Astrocyte of the cerebellum (primary cell): ENCODE measurements around the gene EBF3.

Source experiments
- DNase-seq: peaks from one replicate; pipeline ENCODE4 v3.0.0-alpha.2; 2011; ENCODE audit warnings: low read depth
- H3K4me3 ChIP-seq: 2 replicates; pipeline ENCODE4 v1.5.1; 2011; ENCODE audit warnings: mild to moderate bottlenecking, low read depth, low read length, moderate library complexity
- in situ Hi-C: cut with HindIII; loops from 2 replicates; pipeline ENCODE4 v1.10.0; 2017; ENCODE audit warnings: low sequenced_read_pairs
- TF ChIP-seq, protein P1 (sequence below): IDR thresholded peaks from 2 replicates; pipeline ENCODE4 v1.5.1; 2012; ENCODE audit warnings: low read length, low read depth, moderate library complexity, mild to moderate bottlenecking; ENCODE audit errors: missing control alignments

Gene EBF3

DNA sequence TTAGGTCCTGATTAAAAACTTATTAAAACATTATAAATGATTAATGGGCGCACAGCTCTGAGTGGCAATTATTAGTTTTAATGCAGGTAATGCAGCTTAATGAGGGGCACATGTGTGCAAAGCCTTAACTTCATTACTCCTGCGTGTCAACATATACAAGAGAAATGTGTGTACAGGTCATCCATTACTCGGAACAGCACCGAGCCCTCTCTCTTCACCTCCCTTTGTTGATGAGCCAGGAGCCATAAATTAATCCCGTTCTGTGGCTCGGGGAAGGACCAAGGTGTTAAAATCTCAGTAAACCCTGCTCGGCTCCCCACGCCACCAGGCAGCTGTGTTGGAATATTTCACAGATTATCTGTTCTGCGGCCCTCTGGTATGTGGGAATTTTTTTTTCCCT lies 77.8 kb downstream of the EBF3 start:
- DNase-seq = no peak
- TF ChIP-seq, protein P1, sequence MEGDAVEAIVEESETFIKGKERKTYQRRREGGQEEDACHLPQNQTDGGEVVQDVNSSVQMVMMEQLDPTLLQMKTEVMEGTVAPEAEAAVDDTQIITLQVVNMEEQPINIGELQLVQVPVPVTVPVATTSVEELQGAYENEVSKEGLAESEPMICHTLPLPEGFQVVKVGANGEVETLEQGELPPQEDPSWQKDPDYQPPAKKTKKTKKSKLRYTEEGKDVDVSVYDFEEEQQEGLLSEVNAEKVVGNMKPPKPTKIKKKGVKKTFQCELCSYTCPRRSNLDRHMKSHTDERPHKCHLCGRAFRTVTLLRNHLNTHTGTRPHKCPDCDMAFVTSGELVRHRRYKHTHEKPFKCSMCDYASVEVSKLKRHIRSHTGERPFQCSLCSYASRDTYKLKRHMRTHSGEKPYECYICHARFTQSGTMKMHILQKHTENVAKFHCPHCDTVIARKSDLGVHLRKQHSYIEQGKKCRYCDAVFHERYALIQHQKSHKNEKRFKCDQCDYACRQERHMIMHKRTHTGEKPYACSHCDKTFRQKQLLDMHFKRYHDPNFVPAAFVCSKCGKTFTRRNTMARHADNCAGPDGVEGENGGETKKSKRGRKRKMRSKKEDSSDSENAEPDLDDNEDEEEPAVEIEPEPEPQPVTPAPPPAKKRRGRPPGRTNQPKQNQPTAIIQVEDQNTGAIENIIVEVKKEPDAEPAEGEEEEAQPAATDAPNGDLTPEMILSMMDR = no peak
- in situ Hi-C loops = no loop called here
- no peak overlapping the region for H3K4me3 ChIP-seq

GRCh38 chr10:129885526-129885925 lies 78.5 kb downstream of the EBF3 start:
- no peak overlapping the region for H3K4me3 ChIP-seq
- no peak for DNase-seq
- in situ Hi-C loops = no loop called here
- TF ChIP-seq, protein P1 = no peak

DNA sequence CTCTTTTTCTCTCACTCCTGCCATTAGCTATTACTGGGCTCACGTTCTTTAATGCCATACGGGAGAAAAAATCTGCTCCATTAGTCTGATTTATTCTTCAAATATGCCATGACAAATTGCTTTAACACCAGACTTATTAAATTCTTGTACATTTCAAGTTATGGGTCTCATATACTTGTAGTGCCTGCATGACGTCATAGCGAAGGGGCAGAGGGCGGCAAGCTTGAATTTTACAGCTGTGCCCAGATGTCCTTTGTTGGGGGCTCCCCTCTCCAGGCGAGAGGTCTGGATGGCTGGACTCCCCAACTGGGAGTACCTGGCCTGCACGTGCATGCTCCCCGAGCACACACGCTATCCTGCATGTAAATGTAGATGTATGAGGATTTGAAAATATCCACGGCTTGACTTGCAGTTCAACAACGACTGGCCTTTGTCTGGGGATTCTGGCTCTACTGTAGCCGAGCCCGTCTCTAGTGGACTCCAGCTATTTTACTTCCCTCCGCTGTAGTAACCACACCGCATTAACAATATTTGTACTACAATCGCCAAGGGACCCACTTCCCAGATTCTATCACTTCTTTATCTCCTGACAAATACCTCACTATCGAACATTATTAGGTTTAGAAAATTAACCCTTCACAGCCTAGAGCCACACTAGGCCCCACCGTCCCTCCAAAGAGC lies 79.5 kb downstream of the EBF3 start:
- no peak overlapping the region for H3K4me3 ChIP-seq
- DNase-seq = no peak
- in situ Hi-C loops = no loop called here
- TF ChIP-seq, protein P1 = no peak

GRCh38 chr10:129883626-129884397 lies 80.3 kb downstream of the EBF3 start:
- TF ChIP-seq, protein P1 = no peak
- no peak overlapping the region for H3K4me3 ChIP-seq
- in situ Hi-C loops = no loop called here
- no peak for DNase-seq

DNA sequence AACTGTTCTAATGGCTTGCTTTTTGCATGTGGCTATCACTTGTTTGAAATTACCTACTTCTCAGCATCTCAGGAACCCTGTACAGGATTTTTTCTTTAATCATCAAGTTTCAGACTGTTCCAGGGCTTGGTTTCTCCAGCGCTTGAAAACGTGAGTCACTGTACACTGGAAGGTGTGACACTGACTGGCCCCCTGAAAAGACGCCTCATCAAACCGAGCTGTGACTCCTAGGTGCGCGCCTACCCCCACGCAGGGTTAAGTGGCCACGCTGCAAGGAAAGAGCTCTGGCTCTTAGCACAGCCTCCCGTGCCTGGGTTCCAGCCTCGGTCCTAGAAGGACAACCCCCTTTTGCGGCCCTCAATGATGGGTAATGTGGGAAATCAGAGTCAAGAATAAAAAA lies 81.0 kb downstream of the EBF3 start:
- DNase-seq = no peak
- TF ChIP-seq, protein P1 = no peak
- in situ Hi-C loops = no loop called here
- no peak overlapping the region for H3K4me3 ChIP-seq

GRCh38 chr10:129882291-129883010 lies 81.6 kb downstream of the EBF3 start:
- DNase-seq = no peak
- H3K4me3 ChIP-seq = no peak overlapping the region
- in situ Hi-C loops = no loop called here
- TF ChIP-seq, protein P1 = no peak
